Activated T-cell treated with anti-CD3 and anti-CD28 coated beads for 48 hours (primary cell): ENCODE results near the gene SLC39A11.

Experiments used
- DNase-seq: peaks from one replicate; pipeline ENCODE4 v3.0.0-alpha.2; 2020; ENCODE audit warnings: low read depth

The SLC39A11 gene

DNA sequence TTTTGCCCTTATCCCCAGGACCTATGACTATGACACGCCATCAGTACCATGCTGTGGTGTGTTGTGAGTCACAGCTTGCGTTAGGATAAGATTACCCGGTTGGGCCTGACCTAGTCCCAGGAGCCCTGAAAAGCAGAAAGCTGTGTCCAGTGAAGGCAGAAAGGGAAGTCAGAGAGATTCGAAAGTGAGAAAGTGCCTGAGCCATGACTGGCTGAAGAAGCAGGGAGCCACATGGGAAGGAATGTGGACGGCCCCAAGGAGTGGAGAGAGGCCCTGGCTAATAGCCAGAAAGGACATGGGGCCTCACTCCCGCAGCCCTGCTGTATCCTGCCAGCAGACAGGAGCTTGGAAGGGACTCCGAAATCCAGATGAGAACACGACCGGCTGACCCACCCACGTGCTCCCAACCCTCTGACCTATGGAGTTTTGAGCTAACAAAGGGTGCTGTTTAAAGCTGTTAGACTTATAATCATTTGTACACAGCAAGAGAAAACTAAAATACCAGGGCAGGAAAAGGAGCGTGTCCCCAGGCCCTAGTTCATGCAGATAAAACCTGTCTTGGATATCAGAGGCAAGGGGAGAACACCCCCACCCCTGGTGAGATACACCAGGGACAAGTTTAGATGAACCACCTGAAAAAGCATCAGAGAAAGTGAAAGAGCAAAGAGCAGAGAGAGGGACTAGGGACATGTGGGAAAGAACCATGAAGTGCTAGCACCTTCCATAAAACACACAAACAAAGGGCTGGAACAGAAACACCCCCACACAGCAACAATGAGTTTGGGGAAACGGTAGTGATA is 115.3 kb downstream of the SLC39A11 start:
- no peak for DNase-seq

DNA sequence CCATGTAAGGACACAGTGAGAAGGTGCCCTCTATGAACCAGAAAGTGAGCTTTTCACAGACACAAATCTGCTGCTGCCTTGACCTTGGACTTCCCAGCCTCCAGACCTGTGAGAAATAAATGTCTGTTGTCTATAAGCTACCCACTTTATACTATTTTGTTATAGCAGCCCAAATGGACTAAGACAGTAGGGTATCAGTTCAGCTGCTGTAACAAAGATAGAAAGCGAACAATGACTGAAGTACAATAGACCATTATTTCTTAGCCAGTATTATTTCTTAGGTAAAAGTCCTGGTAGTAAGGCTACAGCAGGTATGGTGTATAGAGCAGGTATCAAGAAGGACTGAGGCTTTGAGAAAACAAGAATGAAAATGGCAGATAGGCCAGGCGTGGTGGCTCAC is 117.0 kb downstream of the SLC39A11 start:
- no peak for DNase-seq

DNA sequence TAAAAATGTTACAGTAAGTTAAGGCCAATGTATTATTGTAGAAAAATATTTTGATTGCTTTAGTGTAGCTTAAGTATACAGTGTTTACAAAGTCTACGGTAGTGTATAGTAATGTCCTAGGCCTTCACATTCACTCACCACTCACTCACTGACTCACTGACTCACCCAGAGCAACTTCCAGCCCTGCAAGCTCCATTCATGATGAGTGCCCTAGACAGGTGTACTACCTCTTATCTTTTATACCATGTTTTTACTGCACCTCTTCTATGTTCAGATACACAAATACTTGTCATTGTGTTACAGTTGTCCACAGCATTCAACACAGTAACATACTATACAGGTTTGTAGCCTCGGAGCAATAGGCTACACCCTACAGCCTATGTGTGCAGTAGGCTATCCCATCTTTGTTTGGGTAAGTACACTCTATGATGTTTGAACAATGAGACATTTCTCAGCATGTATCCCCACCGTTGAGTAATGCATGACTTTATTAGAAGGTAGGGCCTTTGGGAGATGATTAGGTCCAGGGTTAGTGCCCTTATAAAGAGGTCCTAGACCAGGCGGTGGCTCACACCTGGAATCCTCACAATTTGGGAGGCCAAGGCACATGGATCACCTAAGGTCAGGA is 117.8 kb downstream of the SLC39A11 start:
- no peak for DNase-seq

DNA sequence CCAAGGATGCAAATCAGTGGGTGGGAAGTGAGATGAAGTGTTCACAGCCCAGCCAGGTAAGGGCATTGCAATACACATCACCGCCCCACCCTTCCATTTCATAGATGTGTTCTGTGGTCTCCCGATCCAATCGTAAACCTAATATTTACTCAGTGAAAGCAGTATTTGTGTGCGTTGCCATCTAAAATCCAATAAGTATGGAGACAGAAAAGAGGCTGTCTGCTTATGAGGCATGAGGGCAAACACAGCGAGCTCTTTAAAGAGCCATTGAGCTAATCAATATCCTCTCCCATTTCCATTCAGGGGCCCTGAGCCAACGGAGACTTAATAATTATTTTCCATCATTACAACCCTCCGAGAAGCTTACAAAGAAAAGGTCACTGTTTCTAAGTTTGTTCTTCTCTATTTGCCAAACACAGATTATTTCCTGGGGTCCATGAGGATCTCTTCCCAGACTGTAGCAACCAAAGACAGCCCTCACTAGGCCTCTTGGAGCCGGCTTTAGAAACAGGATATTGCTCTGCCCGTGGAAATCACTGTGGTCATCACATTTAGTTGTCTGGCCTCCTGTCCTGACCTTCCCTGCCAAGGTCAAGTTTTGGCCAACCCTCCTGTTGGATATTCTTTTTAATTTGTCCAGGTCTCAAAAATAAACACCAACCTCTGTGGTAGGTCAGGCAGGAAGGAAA is 120.1 kb downstream of the SLC39A11 start:
- no peak for DNase-seq

DNA sequence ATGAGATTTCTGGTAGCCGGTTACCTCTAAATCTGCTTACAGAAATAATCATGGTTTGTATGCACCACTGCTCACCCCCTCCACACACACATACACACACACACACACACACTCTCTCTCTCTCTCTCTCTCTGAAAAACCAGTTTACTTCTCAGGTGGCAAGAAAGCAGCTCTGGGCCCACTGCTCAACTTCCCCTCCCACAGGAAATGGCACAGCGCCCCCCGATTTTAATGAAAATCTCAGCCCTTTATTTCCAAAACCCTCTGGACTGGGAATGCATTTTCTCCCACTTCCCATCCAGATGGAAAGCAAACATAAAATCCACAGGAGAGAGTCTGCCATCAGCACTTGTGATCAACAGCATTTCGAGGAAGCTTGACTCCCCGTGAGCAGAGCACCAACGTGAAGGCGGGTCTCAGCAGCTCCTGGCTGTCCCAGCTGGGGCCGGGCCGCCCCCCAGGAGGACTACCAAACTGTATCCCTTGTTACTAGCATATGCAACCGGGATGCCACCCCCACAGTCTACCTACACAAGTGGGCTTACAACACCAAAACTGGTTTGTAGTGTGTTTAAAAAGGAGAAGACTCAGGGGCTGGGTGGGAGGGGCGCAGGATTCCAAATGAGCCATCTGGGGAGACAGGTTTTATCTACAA is 121.1 kb downstream of the SLC39A11 start:
- DNase-seq: no peak

DNA sequence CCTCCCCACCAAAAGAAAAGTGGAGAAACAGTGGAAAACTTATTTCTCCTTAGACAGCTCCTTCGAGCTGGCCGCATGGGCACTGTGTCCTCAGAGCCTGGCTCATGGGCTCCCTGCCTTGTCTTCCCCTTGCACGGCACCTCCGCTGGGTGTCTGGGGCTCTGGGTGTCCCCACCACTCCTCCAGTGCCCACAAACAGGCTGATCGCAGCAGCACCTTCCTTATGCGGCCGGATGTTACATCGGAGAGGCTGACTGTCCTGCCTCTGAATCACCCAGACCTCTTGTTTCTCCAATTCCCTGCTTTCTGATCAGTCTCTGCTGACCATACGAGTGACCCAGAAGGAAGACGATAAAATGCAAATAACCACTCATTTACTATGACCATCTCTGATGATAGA is 121.7 kb downstream of the SLC39A11 start:
- no peak for DNase-seq

DNA sequence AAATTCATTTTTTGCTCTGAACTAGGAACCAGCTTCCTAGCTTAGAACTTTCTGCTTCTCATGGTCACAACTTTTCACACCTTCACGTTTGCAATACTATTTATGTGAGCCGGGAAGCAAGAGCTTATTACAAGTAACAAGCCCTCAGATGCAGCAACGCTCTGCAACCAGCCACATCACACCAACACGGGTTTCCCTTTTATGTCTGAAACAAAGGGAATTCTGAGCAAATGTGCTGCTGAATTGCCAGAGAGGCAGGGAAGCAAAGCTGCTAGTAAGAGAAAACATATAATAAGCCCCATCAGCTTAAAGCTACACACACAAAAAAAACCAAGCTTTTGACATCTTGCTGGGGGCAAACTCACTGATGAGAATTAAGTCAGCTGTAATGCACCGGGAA is 122.2 kb downstream of the SLC39A11 start:
- DNase-seq: no peak

DNA sequence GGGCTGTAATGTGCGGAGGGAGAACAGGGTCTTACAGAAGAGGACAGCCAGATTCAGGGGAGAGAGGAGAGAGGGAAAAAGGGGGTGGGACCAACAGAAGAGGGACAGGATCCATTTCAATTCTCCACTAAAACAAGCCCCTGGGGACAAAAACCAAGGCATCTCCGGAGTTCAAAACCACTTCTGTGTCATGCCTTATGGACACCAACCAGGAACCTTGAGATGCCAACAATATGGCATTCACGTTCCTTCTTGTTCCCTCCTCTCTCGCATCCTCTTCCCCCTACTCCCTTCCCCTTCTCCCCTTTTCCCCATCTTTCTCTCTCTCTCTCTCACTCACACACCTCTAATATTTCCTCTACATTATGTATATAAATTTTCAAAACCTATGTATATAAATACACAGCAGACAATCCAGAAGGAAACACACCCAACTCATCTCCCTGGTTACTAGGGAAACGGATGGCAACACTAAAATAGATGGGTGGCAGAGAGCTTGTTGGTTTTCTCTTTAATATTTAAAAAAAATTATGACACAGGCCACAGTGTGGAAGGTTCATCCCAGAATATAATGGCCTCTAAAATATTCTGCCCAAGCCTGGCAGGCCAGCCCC is 123.1 kb downstream of the SLC39A11 start:
- no peak for DNase-seq

DNA sequence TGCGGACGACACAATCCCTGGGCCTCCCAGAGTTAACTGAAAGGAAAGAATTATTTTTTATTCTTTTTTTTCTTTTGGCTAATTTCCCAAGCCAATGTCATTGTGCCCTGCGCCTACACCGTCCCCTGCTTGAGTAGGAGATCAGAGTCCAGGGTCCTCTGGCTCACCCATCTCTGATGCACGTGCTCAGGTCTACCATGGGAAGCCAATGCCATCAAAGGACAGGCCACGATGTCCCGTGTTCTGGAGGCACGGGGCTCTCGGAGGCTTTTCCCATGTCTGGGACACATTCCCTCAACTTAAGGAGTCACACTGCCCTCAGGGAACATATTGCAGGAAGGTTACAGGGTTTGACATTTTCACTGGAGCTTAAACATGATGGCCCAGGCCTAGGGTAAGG is 123.7 kb downstream of the SLC39A11 start:
- DNase-seq: no peak

DNA sequence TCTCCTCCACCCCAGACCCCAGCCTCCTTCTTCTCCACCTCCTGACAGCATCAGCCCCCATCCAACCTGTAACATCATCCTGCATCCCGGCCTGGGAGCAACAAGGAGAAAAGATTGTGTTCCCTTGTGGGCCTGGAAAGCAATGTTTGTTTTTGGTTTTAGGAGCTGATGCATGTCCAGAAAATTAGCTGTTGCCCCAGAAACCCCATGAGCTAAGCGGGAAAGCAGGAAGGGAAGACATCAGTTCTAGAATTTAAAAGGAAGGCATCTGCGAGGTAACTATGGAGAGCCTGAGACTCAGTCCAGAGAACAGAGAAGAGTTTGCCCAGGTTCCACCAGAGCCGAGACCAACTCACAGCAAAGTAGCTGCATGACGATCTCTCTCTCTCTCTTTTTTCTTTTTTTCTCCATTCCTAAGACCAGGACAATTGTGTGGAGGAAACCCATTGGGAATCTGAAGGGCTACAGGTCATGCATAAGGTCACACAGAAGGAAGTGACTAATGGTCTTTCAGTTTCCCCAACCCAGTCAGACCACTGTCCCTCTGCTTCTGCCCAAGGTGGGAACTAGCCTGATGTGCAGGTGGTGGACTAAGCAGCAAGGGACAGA is 124.4 kb downstream of the SLC39A11 start:
- DNase-seq: no peak

DNA sequence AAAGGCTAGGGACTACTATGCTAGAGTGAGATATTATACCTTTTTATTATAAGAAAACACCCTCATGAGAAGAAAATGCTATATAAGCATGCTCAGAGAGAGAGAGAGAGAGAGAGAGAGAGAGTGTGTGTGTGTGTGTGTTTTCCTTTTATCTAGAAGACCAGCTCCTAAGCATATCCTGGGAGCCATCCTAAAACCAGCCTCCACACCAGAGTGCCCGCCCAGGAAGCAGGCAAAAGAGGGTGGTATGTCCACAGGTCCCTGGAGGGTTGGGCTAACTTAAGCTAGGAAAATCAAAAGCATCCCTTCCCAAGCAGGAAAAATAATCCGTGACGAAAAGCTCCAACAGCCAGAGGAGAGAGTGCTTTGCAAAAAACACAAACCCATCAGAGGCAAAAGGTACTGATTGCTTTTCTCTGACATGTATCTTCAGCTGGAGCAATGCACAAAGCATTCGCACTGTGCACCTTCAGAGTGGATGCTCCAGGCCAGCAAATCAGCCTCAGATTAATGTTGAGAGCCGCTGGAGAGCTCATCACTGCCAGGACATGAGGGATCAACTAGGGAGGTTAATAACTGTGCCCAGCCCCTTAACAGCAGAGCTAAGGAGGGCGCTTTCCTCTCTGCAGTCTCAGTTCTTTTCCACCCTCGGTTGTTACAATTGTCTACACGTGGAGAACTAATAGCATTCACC is 125.1 kb downstream of the SLC39A11 start:
- no peak for DNase-seq

DNA sequence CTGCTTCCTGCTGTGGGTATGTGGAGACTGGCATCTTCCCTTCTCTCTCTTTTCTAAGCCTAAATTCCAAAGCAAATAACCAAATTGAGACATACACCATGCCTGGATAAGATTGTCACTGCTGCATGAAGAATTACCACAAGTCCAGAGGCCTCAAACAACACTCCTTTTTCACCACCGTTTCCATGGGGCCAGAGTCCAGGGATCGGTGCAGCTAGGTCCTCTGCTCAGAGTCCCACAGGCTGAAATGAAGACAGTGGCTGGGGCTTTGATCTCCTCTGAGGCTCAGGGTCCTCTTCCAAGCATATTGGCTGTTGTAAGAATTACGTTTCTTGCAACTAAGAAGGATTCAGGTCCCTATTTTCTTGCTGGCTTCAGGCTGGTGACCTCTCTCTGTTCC is 130.4 kb downstream of the SLC39A11 start:
- DNase-seq: no peak

DNA sequence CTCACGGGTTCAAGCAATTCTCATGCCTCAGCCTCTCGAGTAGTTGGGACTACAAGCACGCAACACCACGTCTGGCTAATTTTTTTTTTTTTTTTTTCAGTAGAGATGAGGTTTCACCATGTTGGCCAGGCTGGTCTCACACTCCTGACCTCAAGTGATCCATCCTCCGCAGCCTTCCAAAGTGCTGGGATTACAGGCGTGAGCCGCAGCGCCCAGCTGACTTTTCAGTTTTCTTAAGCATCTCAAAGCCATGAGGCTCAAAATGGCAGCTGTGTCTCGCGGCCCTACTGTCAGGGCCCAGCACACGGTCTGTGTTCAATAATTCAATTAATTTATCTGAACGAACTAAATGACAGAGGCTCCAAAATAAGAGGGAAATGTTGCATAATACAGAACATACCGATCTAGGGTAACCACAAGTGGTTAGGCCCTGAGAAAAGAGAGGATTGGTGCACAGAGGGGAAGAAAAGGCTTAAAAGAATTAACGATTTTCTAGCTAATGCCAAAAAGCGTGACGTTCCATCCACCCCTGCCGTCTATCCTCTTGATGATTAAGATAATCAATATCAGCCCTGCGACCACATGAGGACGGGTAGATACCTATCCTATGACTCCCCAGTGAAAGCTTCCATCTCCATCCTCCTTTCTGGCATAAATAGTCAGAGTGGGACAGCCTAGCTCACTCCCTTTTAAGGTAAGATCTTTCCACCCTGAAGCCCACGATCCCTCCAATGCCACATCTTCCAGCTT is 136.9 kb downstream of the SLC39A11 start:
- no peak for DNase-seq

DNA sequence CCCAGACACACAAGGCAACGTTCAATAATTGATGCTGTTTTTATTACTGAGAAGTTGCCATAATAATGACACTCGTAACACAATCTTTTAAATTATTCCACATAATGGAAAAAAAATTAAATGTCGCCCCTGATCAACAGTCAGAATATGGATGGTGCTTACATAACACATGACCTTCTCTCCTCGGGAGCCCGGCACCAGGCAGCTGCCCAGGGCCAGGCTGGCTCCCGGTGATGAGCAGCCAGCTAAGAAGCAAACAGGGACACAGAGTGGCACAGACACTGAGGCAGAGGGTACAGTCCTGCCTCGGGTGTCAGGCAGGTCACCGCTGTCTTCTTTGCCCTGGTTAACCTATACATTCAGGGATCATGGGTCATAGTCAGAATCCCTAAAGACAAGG is 137.9 kb downstream of the SLC39A11 start:
- no peak for DNase-seq

DNA sequence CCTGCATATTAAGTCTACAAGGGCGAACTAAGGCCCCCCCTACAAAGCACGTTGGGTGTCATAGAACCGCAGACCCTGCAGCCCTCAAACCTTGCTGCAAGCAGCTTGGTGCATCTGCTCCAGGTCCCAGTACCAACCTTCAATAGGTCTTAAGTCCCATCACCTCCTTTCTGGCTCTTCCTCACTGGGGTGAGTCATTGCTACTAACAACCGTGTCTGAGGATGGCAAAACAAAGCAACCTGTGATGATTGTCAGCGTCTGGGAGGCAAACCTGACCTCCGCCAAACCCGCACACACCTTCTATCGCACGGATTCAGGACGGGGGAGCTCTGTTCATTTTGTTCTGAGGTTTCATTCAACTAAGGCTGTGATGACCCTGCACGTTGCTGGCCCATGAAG is 138.9 kb downstream of the SLC39A11 start:
- DNase-seq: no peak

DNA sequence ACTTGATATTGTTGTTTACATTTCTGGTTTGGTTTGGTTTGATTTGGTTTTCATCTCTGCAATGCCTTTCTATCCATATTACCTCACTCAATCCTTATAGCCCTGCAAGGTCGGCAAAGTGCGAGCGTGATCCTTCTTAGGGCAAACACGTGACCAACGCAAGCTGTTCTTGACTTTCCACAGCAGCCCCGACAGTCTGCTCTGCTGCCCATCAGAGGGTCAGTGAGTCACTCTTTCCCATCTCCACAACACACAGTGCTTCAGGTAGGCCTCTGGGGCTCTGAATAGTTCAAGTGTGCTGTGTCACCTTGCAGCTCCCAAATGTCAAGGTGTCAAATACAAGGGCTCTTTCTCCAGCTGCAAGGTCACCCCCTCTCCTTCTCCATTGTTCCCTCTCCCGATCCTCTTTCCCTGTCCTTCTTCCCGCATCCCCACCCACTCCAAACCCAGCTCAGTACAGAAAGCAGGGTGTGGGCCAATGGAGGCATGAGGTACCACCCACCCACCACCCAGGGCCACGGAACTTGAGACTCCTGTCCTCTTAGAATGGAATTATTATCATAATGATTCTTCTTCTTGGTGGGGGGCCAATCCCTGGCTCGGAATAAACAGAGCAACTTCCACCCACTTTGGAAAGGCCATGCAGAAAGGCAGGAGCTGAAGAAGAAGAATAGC is 139.7 kb downstream of the SLC39A11 start:
- DNase-seq: no peak

DNA sequence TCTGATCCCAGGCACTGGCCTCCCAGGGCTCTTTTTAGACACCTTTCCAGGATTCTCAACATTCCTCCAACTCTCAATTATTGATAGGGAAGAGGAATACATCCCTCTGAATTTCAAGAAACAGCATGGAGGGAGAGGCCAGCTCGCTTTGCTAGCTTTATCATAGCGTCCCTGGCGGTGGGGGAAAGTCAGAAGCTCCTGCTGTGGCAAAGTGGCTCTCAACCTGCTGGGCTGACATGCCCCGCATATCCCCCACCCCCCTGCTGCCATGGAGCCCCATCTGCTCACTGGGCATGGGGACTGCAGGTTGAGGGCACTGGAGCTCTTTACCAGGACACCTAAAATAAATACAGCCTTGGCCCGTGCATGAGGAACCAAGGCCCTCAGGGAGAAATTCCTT is 140.3 kb downstream of the SLC39A11 start:
- DNase-seq: no peak

DNA sequence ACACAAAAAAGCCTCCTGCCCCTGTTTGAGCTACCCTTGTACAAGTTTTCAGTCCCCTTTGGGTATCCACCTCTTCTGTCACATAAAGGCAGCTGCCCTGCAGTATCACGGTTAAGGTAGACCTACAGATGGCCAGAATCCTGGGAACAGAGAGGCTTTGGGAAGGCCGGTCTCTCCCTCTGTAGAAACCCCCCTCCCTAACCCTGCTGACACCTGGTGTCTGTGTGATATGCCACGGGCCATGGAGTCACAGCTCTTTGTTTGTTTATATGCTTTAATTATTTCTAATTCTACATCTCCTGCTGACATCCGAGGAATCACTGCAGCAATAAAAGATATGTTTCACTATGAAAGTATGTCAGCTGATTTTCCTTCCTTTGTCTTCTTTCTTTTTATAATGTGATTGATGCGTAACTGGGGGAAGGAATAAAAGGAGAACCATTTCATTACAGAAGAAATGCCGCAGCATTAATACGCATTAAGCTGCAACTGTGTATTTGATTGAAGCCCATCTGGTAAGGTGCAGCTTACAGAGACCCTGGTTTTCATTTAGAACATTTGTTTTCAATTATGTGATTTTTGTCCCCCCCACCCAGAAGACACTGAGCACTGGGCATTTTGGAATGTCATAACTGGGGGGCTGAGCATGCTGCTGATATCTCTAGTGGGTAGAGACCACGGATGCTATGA is 142.1 kb downstream of the SLC39A11 start:
- DNase-seq: no peak

DNA sequence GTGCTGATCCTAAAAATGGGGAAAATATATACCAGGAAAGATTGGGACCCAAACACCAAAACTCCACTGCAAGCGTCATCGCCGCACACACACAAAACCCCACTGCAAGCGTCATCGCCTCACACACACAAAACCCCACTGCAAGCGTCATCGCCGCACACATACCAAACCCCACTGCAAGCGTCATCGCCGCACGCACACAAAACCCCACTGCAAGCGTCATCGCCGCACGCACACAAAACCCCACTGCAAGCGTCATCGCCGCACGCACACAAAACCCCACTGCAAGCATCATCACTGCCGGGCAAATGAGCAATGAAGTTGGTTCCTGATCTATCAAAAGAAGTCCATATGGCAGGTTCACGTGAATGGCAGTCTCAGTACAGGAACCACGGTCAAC is 144.4 kb downstream of the SLC39A11 start:
- no peak for DNase-seq
